VCaP (cell line): ENCODE data around the gene TNFSF11.

ENCODE experiments used
- H3K27ac ChIP-seq: fragments of 450-650 bp; 2 replicates; pipeline ENCODE4 v1.5.1; 2017
- CTCF ChIP-seq: fragments of 450-650 bp; conservative IDR thresholded peaks from 2 replicates; pipeline ENCODE4 v1.5.1; 2017; ENCODE audit warnings: mild to moderate bottlenecking, moderate library complexity

TNFSF11 gene

GRCh38 chr13:42650506-42650905 lies 76.6 kb downstream of the TNFSF11 start:
- no peak overlapping the region for H3K27ac ChIP-seq
- no peak for TF ChIP-seq CTCF

- H3K27ac ChIP-seq = no peak overlapping the region
- no peak for TF ChIP-seq CTCF
Observed at GRCh38 chr13:42651936-42652641, 78.1 kb downstream of the TNFSF11 start.

GRCh38 chr13:42652642-42653415 lies 78.9 kb downstream of the TNFSF11 start:
- no peak for TF ChIP-seq CTCF
- H3K27ac ChIP-seq = no peak overlapping the region

- no peak overlapping the region for H3K27ac ChIP-seq
- TF ChIP-seq CTCF = no peak
Observed at GRCh38 chr13:42653679-42654078, 79.7 kb downstream of the TNFSF11 start.

- no peak overlapping the region for H3K27ac ChIP-seq
- TF ChIP-seq CTCF = no peak
Observed at GRCh38 chr13:42654212-42654611, 80.3 kb downstream of the TNFSF11 start.

- TF ChIP-seq CTCF = no peak
- H3K27ac ChIP-seq = no peak overlapping the region
Observed at GRCh38 chr13:42654722-42655121, 80.8 kb downstream of the TNFSF11 start.

GRCh38 chr13:42656161-42656560 lies 82.2 kb downstream of the TNFSF11 start:
- no peak overlapping the region for H3K27ac ChIP-seq
- no peak for TF ChIP-seq CTCF
